Tibial artery (tissue), 4 donors: ENCODE data around the gene TMEM51.

Experiments
- DNase-seq, 2 donors: peaks; one replicate each; pipeline ENCODE4 v3.0.0-alpha.2; 2019
- H3K27ac ChIP-seq, 2 donors: fragments of 200-600 bp; sonication (generic) in 1 of 2; 1 replicate in 1 of 2; 2 replicates in 1 of 2; pipeline ENCODE4 v1.5.1; 2018 to 2019; ENCODE audit warnings: mild to moderate bottlenecking in 1 of 2
- H3K27me3 ChIP-seq, 2 donors: fragments of 200-600 bp; sonication (generic) in 1 of 2; one replicate each; pipeline versions ENCODE4 v1.5.1 to v1.6.0; 2016 to 2019
- H3K36me3 ChIP-seq, 3 donors: fragments of 200-600 bp; sonication (generic) in 2 of 3; one replicate each; pipeline ENCODE4 v1.5.1; 2016 to 2019; ENCODE audit warnings: mild to moderate bottlenecking in 2 of 3
- H3K4me1 ChIP-seq, 4 donors: fragments of 200-600 bp; sonication (generic) in 2 of 4; 1 replicate in 3 of 4; 2 replicates in 1 of 4; pipeline ENCODE4 v1.5.1; 2016 to 2019
- H3K4me3 ChIP-seq, 2 donors: fragments of 200-600 bp; sonication (generic) in 1 of 2; 1 replicate in 1 of 2; 2 replicates in 1 of 2; pipeline ENCODE4 v1.5.1; 2018 to 2019; ENCODE audit warnings: mild to moderate bottlenecking in 2 of 2
- H3K9me3 ChIP-seq, 3 donors: fragments of 200-600 bp; sonication (generic) in 1 of 3; one replicate each; pipeline ENCODE4 v1.5.1; 2016 to 2019
- CTCF ChIP-seq, 2 experiments: fragments of 200-600 bp in 1 of 2; fragments of 450-650 bp in 1 of 2; IDR thresholded peaks; one replicate each; pipeline ENCODE4 v1.5.1; 2017 to 2019; ENCODE audit warnings: antibody characterized with exemption in 2 of 2, mild to moderate bottlenecking in 1 of 2, moderate library complexity in 1 of 2
- intact Hi-C: fragments of 100-400 bp; cut with DNase I; formaldehyde crosslinking; loops from one replicate; pipeline ENCODE4 v1.15.0; 2023; ENCODE audit warnings: low total_unique reads

The TMEM51 gene

GRCh38 chr1:15192916-15193550, 39.5 kb downstream of the TMEM51 start:
- no peak for DNase-seq

GRCh38 chr1:15195420-15196052, 42.0 kb downstream of the TMEM51 start:
- DNase-seq = no peak
- H3K27ac ChIP-seq = peak overlapping the region in 1 of 2 donors; percentile 2
- no peaks in the 10 kb centered on the region for H3K36me3 ChIP-seq
- intact Hi-C loops = no loop called here
- H3K27me3 ChIP-seq = no peaks in the 10 kb centered on the region
- TF ChIP-seq CTCF (IDR thresholded peaks at IDR 0.05) = no peak
- H3K9me3 ChIP-seq = no peaks in the 10 kb centered on the region
- peaks cover 0 to 41% (median 10%) of the 10 kb centered on the region in 4 donors for H3K4me1 ChIP-seq
- H3K4me3 ChIP-seq = no peak overlapping the region

More at GRCh38 chr1:15192916-15193550, 39.5 kb downstream of the TMEM51 start:
- no peak overlapping the region for H3K4me3 ChIP-seq
- intact Hi-C loops = loop anchor here (5.0 kb wide), 1 partner anchor 36 kb away; no protein-coding TSS in a partner anchor
- H3K36me3 ChIP-seq = no peaks in the 10 kb centered on the region
- no peaks in the 10 kb centered on the region for H3K27me3 ChIP-seq
- peaks cover 0 to 24% (median 8%) of the 10 kb centered on the region in 4 donors for H3K4me1 ChIP-seq
- H3K9me3 ChIP-seq = no peaks in the 10 kb centered on the region
- no peak for TF ChIP-seq CTCF (IDR thresholded peaks at IDR 0.05)
- H3K27ac ChIP-seq = no peak overlapping the region

- H3K27me3 ChIP-seq = no peaks in the 10 kb centered on the region
- DNase-seq = no peak
- no peak overlapping the region for H3K27ac ChIP-seq
- intact Hi-C loops = no loop called here
- no peak for TF ChIP-seq CTCF (IDR thresholded peaks at IDR 0.05)
- H3K36me3 ChIP-seq = no peaks in the 10 kb centered on the region
- no peaks in the 10 kb centered on the region for H3K9me3 ChIP-seq
- no peak overlapping the region for H3K4me3 ChIP-seq
- H3K4me1 ChIP-seq = peaks cover 0 to 46% (median 10%) of the 10 kb centered on the region in 4 donors
These were observed 42.5 kb downstream of the TMEM51 start for GRCh38 chr1:15196069-15196468.

- Histone ChIP-seq H3K4me1 (peaks cover 0 to 55% (median 16%) of the 10 kb centered on the region in 4 donors), H3K36me3 (no peaks in the 10 kb centered on the region), H3K27ac (peak overlapping the region in 1 of 2 donors; percentile 4), H3K4me3 (no peak overlapping the region), H3K9me3 (no peaks in the 10 kb centered on the region), H3K27me3 (no peaks in the 10 kb centered on the region)
- intact Hi-C loops = no loop called here
- no peak for DNase-seq
- TF ChIP-seq CTCF (IDR thresholded peaks at IDR 0.05) = no peak
These were observed 43.4 kb downstream of the TMEM51 start for GRCh38 chr1:15196807-15197530.

GRCh38 chr1:15197591-15198447, 44.3 kb downstream of the TMEM51 start:
- Histone ChIP-seq H3K27ac (peak overlapping the region in 1 of 2 donors; percentile 4), H3K4me1 (peaks cover 0 to 63% (median 24%) of the 10 kb centered on the region in 4 donors), H3K9me3 (no peaks in the 10 kb centered on the region), H3K4me3 (no peak overlapping the region), H3K27me3 (no peaks in the 10 kb centered on the region), H3K36me3 (no peaks in the 10 kb centered on the region)
- no peak for DNase-seq
- intact Hi-C loops = no loop called here
- TF ChIP-seq CTCF (IDR thresholded peaks at IDR 0.05) = no peak
